GM23338 (cell line): ENCODE data around the gene GPATCH3. TPM values are rescaled to one million over a fixed set of nuclear protein-coding genes. Genes with fewer than 3 reads are reported as not detected.

Source experiments
- ATAC-seq: fragments of 200-7000 bp; cut with Tn5 transposase; 3 replicates; pipeline ENCODE4 v1.9.1; 2020
- DNase-seq: peaks from one replicate; pipeline ENCODE4 v3.0.0-alpha.2; 2015; ENCODE audit warnings: low spot score
- H2AFZ ChIP-seq: fragments of 200-600 bp; sonication (generic); 2 replicates; pipeline ENCODE4 v1.8.0; 2016; ENCODE audit warnings: antibody characterized with exemption, mild to moderate bottlenecking, moderate library complexity
- H3F3A ChIP-seq: fragments of 200-600 bp; sonication (generic); replicated peaks from 2 replicates; pipeline ENCODE4 v1.8.0; 2017; ENCODE audit warnings: antibody characterized with exemption, mixed run types, low read depth
- H3K27ac ChIP-seq: fragments of 200-600 bp; sonication (generic); 2 replicates; pipeline ENCODE4 v1.6.1; 2016; ENCODE audit warnings: low read depth
- H3K27me3 ChIP-seq: fragments of 200-600 bp; sonication (generic); 2 replicates; pipeline ENCODE4 v1.8.0; 2016; ENCODE audit warnings: mild to moderate bottlenecking, mixed run types, moderate library complexity; ENCODE audit not compliant: insufficient read depth
- H3K36me3 ChIP-seq: fragments of 200-600 bp; sonication (generic); 2 replicates; pipeline ENCODE4 v1.8.0; 2016; ENCODE audit warnings: mild to moderate bottlenecking; ENCODE audit not compliant: insufficient read depth
- H3K4me1 ChIP-seq: fragments of 200-600 bp; sonication (generic); 2 replicates; pipeline ENCODE4 v1.8.0; 2016; ENCODE audit warnings: mild to moderate bottlenecking, moderate library complexity; ENCODE audit not compliant: insufficient read depth
- H3K4me2 ChIP-seq: fragments of 200-600 bp; sonication (generic); 2 replicates; pipeline ENCODE4 v1.7.1; 2017; ENCODE audit warnings: mixed run types
- H3K4me3 ChIP-seq: fragments of 200-600 bp; sonication (generic); 2 replicates; pipeline ENCODE4 v1.6.1; 2016; ENCODE audit warnings: mixed run types
- H3K79me2 ChIP-seq: fragments of 200-600 bp; sonication (generic); replicated peaks from 2 replicates; pipeline ENCODE4 v1.8.0; 2017; ENCODE audit warnings: mild to moderate bottlenecking; ENCODE audit not compliant: insufficient read depth
- H3K9me2 ChIP-seq: fragments of 200-600 bp; sonication (generic); 2 replicates; pipeline ENCODE4 v1.8.0; 2017; ENCODE audit not compliant: insufficient read depth
- H4K20me1 ChIP-seq: fragments of 200-600 bp; sonication (generic); replicated peaks from 2 replicates; pipeline ENCODE4 v1.8.0; 2017; ENCODE audit warnings: mild to moderate bottlenecking; ENCODE audit not compliant: insufficient read depth
- H3K27ac Mint-ChIP-seq: 2 replicates; pipeline ENCODE4 v1.8.0; 2020; ENCODE audit warnings: inconsistent platforms, mild to moderate bottlenecking, moderate library complexity, mixed read lengths
- H3K27me3 Mint-ChIP-seq: 3 replicates; pipeline ENCODE4 v1.8.0; 2022; ENCODE audit warnings: low read depth, mild to moderate bottlenecking, moderate library complexity, mixed read lengths, inconsistent platforms; ENCODE audit not compliant: insufficient read depth, poor library complexity
- H3K36me3 Mint-ChIP-seq: 3 replicates; pipeline ENCODE4 v1.8.0; 2021; ENCODE audit warnings: low read depth, mild to moderate bottlenecking, inconsistent platforms, moderate library complexity, mixed read lengths
- H3K4me1 Mint-ChIP-seq: 3 replicates; pipeline ENCODE4 v1.8.0; 2020; ENCODE audit warnings: mild to moderate bottlenecking, inconsistent platforms, mixed read lengths
- H3K4me3 Mint-ChIP-seq: 3 replicates; pipeline ENCODE4 v1.8.0; 2021; ENCODE audit warnings: moderate library complexity, mild to moderate bottlenecking, inconsistent platforms, mixed read lengths
- H3K9me3 Mint-ChIP-seq: 3 replicates; pipeline ENCODE4 v1.8.0; 2020; ENCODE audit warnings: moderate library complexity, mild to moderate bottlenecking, inconsistent platforms, mixed read lengths
- CREB1 ChIP-seq: fragments of 250-450 bp; sonication (Bioruptor Pico); IDR thresholded peaks from 2 replicates; pipeline ENCODE4 v1.5.0; 2020; ENCODE audit warnings: low read depth, mild to moderate bottlenecking, moderate library complexity
- EZH2 ChIP-seq: fragments of 200-600 bp; sonication (generic); IDR thresholded peaks from one replicate; pipeline ENCODE4 v1.8.0; 2017; ENCODE audit warnings: antibody characterized with exemption, mild to moderate bottlenecking, low read depth; ENCODE audit not compliant: unreplicated experiment
- EZH2phosphoT487 ChIP-seq: fragments of 200-600 bp; sonication (generic); IDR thresholded peaks from one replicate; pipeline ENCODE4 v1.8.1; 2018; ENCODE audit warnings: antibody characterized with exemption; ENCODE audit not compliant: unreplicated experiment
- JUNB ChIP-seq: IDR thresholded peaks from one replicate; pipeline ENCODE4 v1.6.1; 2016; ENCODE audit warnings: antibody characterized with exemption; ENCODE audit not compliant: unreplicated experiment
- NANOG ChIP-seq: IDR thresholded peaks from 2 replicates; pipeline ENCODE4 v1.6.1; 2016; ENCODE audit warnings: antibody characterized with exemption, borderline replicate concordance
- POLR2AphosphoS5 ChIP-seq: IDR thresholded peaks from 2 replicates; pipeline ENCODE4 v1.6.1; 2016; ENCODE audit warnings: antibody characterized with exemption, low read depth
- STAT1 ChIP-seq: IDR thresholded peaks from one replicate; pipeline ENCODE4 v1.6.1; 2016; ENCODE audit warnings: antibody characterized with exemption; ENCODE audit not compliant: unreplicated experiment
- ZNF114 ChIP-seq: fragments of 250-450 bp; sonication (Bioruptor Pico); IDR thresholded peaks from 2 replicates; pipeline ENCODE4 v1.5.0; 2020; ENCODE audit warnings: mild to moderate bottlenecking, moderate library complexity
- ZNF331 ChIP-seq: fragments of 250-450 bp; sonication (Bioruptor Pico); IDR thresholded peaks from 2 replicates; pipeline ENCODE4 v1.5.0; 2020; ENCODE audit warnings: low read depth, mild to moderate bottlenecking, moderate library complexity
- polyA plus RNA-seq: library from polyadenylated mRNA; unstranded; fragments of >200 nt; fragmentation: Nextera tagmentation; extraction: Ambion mirVana; gene quantifications from 2 replicates; pipeline ENCODE4 v1.2.1, GENCODE V29; 2016
- total RNA-seq: library from RNA; depleted of rRNA; stranded (reverse); fragments of >200 nt; shearing (Covaris generic); gene quantifications from 2 replicates; pipeline ENCODE4 v1.2.3, GENCODE V29; 2014
- TF ChIP-seq, protein P1 (sequence below): fragments of 250-450 bp; sonication (Bioruptor Pico); IDR thresholded peaks from 2 replicates; pipeline ENCODE4 v1.5.0; 2020; ENCODE audit warnings: mild to moderate bottlenecking, moderate library complexity
- TF ChIP-seq, protein P2 (sequence below), 2 experiments: fragments of 200-600 bp in 1 of 2; sonication (generic) in 1 of 2; conservative IDR thresholded peaks; 2 replicates each; pipeline versions ENCODE4 v1.5.1 to v1.6.1; 2016 to 2017; ENCODE audit warnings: antibody characterized with exemption in 2 of 2, low read depth in 2 of 2, mild to moderate bottlenecking in 2 of 2, moderate library complexity in 1 of 2
- TF ChIP-seq, protein P3 (sequence below): IDR thresholded peaks from 2 replicates; pipeline ENCODE4 v1.6.1; 2016; ENCODE audit warnings: antibody characterized with exemption
- TF ChIP-seq, protein P4 (sequence below): IDR thresholded peaks from one replicate; pipeline ENCODE4 v1.6.1; 2018; ENCODE audit warnings: antibody characterized with exemption; ENCODE audit not compliant: unreplicated experiment

The GPATCH3 gene
- total and polyA plus RNA-seq, 2 experiments from 2014 or later = 10.5 to 13.0 TPM

DNA sequence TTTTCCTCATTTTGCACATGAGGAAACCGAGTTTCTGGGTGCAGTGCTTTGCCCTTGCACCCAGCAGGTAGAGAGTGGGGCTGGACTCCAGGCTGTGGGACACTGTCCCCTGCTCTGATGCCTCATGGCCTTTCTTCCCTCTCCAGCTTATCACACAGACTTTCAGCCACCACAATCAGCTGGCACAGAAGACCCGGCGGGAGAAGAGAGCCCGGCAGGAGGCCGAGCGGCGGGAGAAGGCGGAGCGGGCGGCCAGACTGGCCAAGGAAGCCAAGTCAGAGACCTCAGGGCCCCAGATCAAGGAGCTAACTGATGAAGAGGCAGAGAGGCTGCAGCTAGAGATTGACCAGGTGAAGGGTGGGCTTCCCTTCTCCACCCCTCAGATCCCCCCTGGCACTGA, 41.0 kb upstream of the GPATCH3 start:
- Mint-ChIP-seq H3K9me3 (no peaks in the 10 kb centered on the region), H3K36me3 (peaks cover 72% of the 10 kb centered on the region), H3K27me3 (peaks cover 3% of the 10 kb centered on the region), H3K4me3 (no peak overlapping the region), H3K27ac (no peak overlapping the region), H3K4me1 (0 out of 3 replicates have a peak, but pooled peaks cover 3% of the 10 kb centered on the region)
- Histone ChIP-seq H3K27ac (no peak overlapping the region), H2AFZ (no peak overlapping the region), H3K27me3 (no peaks in the 10 kb centered on the region), H4K20me1 (peaks cover 3% of the 10 kb centered on the region), H3K9me2 (no peaks in the 10 kb centered on the region), H3K4me3 (no peak overlapping the region), H3K4me1 (0 out of 2 replicates have a peak, but pooled peaks cover 7% of the 10 kb centered on the region), H3K36me3 (peaks cover 32% of the 10 kb centered on the region), H3K4me2 (no peak overlapping the region), H3K79me2 (peaks cover 17% of the 10 kb centered on the region), H3F3A (peaks cover 15% of the 10 kb centered on the region; the same call in 1 of the 2 replicates)
- TF ChIP-seq STAT1 = no peak
- TF ChIP-seq, protein P1, sequence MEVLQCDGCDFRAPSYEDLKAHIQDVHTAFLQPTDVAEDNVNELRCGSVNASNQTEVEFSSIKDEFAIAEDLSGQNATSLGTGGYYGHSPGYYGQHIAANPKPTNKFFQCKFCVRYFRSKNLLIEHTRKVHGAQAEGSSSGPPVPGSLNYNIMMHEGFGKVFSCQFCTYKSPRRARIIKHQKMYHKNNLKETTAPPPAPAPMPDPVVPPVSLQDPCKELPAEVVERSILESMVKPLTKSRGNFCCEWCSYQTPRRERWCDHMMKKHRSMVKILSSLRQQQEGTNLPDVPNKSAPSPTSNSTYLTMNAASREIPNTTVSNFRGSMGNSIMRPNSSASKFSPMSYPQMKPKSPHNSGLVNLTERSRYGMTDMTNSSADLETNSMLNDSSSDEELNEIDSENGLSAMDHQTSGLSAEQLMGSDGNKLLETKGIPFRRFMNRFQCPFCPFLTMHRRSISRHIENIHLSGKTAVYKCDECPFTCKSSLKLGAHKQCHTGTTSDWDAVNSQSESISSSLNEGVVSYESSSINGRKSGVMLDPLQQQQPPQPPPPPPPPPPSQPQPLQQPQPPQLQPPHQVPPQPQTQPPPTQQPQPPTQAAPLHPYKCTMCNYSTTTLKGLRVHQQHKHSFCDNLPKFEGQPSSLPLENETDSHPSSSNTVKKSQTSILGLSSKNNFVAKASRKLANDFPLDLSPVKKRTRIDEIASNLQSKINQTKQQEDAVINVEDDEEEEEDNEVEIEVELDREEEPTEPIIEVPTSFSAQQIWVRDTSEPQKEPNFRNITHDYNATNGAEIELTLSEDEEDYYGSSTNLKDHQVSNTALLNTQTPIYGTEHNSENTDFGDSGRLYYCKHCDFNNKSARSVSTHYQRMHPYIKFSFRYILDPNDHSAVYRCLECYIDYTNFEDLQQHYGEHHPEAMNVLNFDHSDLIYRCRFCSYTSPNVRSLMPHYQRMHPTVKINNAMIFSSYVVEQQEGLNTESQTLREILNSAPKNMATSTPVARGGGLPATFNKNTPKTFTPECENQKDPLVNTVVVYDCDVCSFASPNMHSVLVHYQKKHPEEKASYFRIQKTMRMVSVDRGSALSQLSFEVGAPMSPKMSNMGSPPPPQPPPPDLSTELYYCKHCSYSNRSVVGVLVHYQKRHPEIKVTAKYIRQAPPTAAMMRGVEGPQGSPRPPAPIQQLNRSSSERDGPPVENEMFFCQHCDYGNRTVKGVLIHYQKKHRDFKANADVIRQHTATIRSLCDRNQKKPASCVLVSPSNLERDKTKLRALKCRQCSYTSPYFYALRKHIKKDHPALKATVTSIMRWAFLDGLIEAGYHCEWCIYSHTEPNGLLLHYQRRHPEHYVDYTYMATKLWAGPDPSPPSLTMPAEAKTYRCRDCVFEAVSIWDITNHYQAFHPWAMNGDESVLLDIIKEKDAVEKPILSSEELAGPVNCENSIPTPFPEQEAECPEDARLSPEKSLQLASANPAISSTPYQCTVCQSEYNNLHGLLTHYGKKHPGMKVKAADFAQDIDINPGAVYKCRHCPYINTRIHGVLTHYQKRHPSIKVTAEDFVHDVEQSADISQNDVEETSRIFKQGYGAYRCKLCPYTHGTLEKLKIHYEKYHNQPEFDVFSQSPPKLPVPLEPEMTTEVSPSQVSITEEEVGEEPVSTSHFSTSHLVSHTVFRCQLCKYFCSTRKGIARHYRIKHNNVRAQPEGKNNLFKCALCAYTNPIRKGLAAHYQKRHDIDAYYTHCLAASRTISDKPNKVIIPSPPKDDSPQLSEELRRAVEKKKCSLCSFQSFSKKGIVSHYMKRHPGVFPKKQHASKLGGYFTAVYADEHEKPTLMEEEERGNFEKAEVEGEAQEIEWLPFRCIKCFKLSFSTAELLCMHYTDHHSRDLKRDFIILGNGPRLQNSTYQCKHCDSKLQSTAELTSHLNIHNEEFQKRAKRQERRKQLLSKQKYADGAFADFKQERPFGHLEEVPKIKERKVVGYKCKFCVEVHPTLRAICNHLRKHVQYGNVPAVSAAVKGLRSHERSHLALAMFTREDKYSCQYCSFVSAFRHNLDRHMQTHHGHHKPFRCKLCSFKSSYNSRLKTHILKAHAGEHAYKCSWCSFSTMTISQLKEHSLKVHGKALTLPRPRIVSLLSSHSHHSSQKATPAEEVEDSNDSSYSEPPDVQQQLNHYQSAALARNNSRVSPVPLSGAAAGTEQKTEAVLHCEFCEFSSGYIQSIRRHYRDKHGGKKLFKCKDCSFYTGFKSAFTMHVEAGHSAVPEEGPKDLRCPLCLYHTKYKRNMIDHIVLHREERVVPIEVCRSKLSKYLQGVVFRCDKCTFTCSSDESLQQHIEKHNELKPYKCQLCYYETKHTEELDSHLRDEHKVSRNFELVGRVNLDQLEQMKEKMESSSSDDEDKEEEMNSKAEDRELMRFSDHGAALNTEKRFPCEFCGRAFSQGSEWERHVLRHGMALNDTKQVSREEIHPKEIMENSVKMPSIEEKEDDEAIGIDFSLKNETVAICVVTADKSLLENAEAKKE (CRISPR knock-in tag) = no peak
- TF ChIP-seq JUNB = no peak
- TF ChIP-seq EZH2phosphoT487 = no peak
- TF ChIP-seq, protein P2, sequence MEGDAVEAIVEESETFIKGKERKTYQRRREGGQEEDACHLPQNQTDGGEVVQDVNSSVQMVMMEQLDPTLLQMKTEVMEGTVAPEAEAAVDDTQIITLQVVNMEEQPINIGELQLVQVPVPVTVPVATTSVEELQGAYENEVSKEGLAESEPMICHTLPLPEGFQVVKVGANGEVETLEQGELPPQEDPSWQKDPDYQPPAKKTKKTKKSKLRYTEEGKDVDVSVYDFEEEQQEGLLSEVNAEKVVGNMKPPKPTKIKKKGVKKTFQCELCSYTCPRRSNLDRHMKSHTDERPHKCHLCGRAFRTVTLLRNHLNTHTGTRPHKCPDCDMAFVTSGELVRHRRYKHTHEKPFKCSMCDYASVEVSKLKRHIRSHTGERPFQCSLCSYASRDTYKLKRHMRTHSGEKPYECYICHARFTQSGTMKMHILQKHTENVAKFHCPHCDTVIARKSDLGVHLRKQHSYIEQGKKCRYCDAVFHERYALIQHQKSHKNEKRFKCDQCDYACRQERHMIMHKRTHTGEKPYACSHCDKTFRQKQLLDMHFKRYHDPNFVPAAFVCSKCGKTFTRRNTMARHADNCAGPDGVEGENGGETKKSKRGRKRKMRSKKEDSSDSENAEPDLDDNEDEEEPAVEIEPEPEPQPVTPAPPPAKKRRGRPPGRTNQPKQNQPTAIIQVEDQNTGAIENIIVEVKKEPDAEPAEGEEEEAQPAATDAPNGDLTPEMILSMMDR (conservative IDR thresholded peaks at IDR 0.05; ENCODE audit: low read depth in 2 of 2) = no peak
- TF ChIP-seq, protein P3, sequence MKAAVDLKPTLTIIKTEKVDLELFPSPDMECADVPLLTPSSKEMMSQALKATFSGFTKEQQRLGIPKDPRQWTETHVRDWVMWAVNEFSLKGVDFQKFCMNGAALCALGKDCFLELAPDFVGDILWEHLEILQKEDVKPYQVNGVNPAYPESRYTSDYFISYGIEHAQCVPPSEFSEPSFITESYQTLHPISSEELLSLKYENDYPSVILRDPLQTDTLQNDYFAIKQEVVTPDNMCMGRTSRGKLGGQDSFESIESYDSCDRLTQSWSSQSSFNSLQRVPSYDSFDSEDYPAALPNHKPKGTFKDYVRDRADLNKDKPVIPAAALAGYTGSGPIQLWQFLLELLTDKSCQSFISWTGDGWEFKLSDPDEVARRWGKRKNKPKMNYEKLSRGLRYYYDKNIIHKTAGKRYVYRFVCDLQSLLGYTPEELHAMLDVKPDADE = no peak
- TF ChIP-seq, protein P4, sequence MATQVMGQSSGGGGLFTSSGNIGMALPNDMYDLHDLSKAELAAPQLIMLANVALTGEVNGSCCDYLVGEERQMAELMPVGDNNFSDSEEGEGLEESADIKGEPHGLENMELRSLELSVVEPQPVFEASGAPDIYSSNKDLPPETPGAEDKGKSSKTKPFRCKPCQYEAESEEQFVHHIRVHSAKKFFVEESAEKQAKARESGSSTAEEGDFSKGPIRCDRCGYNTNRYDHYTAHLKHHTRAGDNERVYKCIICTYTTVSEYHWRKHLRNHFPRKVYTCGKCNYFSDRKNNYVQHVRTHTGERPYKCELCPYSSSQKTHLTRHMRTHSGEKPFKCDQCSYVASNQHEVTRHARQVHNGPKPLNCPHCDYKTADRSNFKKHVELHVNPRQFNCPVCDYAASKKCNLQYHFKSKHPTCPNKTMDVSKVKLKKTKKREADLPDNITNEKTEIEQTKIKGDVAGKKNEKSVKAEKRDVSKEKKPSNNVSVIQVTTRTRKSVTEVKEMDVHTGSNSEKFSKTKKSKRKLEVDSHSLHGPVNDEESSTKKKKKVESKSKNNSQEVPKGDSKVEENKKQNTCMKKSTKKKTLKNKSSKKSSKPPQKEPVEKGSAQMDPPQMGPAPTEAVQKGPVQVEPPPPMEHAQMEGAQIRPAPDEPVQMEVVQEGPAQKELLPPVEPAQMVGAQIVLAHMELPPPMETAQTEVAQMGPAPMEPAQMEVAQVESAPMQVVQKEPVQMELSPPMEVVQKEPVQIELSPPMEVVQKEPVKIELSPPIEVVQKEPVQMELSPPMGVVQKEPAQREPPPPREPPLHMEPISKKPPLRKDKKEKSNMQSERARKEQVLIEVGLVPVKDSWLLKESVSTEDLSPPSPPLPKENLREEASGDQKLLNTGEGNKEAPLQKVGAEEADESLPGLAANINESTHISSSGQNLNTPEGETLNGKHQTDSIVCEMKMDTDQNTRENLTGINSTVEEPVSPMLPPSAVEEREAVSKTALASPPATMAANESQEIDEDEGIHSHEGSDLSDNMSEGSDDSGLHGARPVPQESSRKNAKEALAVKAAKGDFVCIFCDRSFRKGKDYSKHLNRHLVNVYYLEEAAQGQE = no peak
- no peak for TF ChIP-seq CREB1 (CRISPR knock-in tag)
- no peak for TF ChIP-seq ZNF331
- no peak for TF ChIP-seq POLR2AphosphoS5
- no peak for TF ChIP-seq NANOG
- no peak for TF ChIP-seq ZNF114 (CRISPR knock-in tag)
- no peak for TF ChIP-seq EZH2
- DNase-seq (no peak), ATAC-seq (no peak)
